ENCODE measurements around the gene LRFN3. TPM values are rescaled to one million over a fixed set of nuclear protein-coding genes. Genes with fewer than 3 reads are reported as not detected.

LRFN3 gene
- total and polyA plus RNA-seq, 2 of the 13 experiments (the other 11 are each of a cell fraction or from before 2014, with no cell fraction given) = 0.74 to 1.6 TPM

DNA sequence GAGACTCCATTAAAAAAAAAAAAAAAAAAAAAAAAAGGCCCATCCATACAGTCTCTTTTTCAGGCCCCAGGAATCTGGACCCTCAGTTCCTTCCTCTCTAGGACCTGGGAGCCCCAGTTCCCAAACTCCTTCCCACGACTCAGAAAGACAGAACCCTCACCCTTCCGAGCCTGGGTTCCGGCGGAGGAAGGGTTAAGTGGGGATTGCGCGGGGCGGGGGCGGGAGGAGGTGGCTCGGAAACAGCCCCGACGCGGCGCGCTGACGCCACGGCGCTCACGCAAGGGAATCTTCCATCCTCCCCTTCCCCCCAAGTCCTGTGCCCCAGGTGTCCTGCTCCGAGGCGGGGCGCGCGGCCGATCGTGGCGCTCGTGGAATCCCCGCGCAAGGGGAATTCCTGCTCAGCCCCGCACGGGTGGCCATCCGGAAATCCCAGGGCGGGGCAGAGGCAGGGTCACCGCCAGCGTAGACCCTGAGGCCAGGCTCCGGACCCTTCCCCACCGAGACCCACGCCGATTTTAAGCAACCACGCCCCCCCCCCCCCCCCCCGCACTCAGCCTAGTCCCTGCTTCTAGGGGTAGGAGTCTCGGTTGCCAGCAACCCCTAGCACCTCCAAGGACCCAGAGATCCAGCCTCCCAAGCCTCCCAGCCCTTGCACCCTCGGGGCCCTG lies 36.5 kb upstream of the LRFN3 start (continued):
- TF ChIP-seq, protein P1, sequence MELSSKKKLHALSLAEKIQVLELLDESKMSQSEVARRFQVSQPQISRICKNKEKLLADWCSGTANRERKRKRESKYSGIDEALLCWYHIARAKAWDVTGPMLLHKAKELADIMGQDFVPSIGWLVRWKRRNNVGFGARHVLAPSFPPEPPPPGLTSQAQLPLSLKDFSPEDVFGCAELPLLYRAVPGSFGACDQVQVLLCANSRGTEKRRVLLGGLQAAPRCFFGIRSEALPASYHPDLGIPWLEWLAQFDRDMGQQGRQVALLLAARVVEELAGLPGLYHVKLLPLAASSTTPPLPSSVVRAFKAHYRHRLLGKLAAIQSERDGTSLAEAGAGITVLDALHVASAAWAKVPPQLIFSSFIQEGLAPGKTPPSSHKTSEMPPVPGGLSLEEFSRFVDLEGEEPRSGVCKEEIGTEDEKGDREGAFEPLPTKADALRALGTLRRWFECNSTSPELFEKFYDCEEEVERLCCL (CRISPR knock-in tag; IDR thresholded peaks at IDR 0.05; ENCODE audit: borderline replicate concordance) = no peak
- TF ChIP-seq SIN3B (IDR thresholded peaks at IDR 0.05; ENCODE audit: low read length) (no peak), RXRA (CRISPR knock-in tag; IDR thresholded peaks at IDR 0.05) (peak; percentile 14; the same call in 1 of the 2 replicates), GLI4 (CRISPR knock-in tag; IDR thresholded peaks at IDR 0.05; ENCODE audit: borderline replicate concordance) (no peak), ZNF17 (CRISPR knock-in tag; IDR thresholded peaks at IDR 0.05) (no peak), ZNF468 (CRISPR knock-in tag; IDR thresholded peaks at IDR 0.05) (no peak), CHCHD3 (CRISPR knock-in tag; IDR thresholded peaks at IDR 0.05) (no peak), ZBTB8A (CRISPR knock-in tag; IDR thresholded peaks at IDR 0.05; ENCODE audit: borderline replicate concordance, low read depth) (no peak), PITX1 (CRISPR knock-in tag; IDR thresholded peaks at IDR 0.05) (0 out of 2 replicates have a peak, but pooled peaks have one; percentile 15), NFE2 (CRISPR knock-in tag; IDR thresholded peaks at IDR 0.05) (no peak), RBFOX2 (IDR thresholded peaks at IDR 0.05; ENCODE audit: low read depth, low read length) (peak; percentile 71)
- TF ChIP-seq, protein P2, sequence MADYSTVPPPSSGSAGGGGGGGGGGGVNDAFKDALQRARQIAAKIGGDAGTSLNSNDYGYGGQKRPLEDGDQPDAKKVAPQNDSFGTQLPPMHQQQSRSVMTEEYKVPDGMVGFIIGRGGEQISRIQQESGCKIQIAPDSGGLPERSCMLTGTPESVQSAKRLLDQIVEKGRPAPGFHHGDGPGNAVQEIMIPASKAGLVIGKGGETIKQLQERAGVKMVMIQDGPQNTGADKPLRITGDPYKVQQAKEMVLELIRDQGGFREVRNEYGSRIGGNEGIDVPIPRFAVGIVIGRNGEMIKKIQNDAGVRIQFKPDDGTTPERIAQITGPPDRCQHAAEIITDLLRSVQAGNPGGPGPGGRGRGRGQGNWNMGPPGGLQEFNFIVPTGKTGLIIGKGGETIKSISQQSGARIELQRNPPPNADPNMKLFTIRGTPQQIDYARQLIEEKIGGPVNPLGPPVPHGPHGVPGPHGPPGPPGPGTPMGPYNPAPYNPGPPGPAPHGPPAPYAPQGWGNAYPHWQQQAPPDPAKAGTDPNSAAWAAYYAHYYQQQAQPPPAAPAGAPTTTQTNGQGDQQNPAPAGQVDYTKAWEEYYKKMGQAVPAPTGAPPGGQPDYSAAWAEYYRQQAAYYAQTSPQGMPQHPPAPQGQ (CRISPR knock-in tag; IDR thresholded peaks at IDR 0.05; ENCODE audit: borderline replicate concordance) = no peak
- TF ChIP-seq, protein P3, sequence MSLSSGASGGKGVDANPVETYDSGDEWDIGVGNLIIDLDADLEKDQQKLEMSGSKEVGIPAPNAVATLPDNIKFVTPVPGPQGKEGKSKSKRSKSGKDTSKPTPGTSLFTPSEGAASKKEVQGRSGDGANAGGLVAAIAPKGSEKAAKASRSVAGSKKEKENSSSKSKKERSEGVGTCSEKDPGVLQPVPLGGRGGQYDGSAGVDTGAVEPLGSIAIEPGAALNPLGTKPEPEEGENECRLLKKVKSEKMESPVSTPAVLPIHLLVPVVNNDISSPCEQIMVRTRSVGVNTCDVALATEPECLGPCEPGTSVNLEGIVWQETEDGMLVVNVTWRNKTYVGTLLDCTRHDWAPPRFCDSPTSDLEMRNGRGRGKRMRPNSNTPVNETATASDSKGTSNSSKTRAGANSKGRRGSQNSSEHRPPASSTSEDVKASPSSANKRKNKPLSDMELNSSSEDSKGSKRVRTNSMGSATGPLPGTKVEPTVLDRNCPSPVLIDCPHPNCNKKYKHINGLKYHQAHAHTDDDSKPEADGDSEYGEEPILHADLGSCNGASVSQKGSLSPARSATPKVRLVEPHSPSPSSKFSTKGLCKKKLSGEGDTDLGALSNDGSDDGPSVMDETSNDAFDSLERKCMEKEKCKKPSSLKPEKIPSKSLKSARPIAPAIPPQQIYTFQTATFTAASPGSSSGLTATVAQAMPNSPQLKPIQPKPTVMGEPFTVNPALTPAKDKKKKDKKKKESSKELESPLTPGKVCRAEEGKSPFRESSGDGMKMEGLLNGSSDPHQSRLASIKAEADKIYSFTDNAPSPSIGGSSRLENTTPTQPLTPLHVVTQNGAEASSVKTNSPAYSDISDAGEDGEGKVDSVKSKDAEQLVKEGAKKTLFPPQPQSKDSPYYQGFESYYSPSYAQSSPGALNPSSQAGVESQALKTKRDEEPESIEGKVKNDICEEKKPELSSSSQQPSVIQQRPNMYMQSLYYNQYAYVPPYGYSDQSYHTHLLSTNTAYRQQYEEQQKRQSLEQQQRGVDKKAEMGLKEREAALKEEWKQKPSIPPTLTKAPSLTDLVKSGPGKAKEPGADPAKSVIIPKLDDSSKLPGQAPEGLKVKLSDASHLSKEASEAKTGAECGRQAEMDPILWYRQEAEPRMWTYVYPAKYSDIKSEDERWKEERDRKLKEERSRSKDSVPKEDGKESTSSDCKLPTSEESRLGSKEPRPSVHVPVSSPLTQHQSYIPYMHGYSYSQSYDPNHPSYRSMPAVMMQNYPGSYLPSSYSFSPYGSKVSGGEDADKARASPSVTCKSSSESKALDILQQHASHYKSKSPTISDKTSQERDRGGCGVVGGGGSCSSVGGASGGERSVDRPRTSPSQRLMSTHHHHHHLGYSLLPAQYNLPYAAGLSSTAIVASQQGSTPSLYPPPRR (CRISPR knock-in tag; IDR thresholded peaks at IDR 0.05; ENCODE audit: borderline replicate concordance) = no peak
- TF ChIP-seq, protein P4, sequence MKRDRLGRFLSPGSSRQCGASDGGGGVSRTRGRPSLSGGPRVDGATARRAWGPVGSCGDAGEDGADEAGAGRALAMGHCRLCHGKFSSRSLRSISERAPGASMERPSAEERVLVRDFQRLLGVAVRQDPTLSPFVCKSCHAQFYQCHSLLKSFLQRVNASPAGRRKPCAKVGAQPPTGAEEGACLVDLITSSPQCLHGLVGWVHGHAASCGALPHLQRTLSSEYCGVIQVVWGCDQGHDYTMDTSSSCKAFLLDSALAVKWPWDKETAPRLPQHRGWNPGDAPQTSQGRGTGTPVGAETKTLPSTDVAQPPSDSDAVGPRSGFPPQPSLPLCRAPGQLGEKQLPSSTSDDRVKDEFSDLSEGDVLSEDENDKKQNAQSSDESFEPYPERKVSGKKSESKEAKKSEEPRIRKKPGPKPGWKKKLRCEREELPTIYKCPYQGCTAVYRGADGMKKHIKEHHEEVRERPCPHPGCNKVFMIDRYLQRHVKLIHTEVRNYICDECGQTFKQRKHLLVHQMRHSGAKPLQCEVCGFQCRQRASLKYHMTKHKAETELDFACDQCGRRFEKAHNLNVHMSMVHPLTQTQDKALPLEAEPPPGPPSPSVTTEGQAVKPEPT (CRISPR knock-in tag; IDR thresholded peaks at IDR 0.05; ENCODE audit: low read depth) = no peak
- TF ChIP-seq, protein P5, sequence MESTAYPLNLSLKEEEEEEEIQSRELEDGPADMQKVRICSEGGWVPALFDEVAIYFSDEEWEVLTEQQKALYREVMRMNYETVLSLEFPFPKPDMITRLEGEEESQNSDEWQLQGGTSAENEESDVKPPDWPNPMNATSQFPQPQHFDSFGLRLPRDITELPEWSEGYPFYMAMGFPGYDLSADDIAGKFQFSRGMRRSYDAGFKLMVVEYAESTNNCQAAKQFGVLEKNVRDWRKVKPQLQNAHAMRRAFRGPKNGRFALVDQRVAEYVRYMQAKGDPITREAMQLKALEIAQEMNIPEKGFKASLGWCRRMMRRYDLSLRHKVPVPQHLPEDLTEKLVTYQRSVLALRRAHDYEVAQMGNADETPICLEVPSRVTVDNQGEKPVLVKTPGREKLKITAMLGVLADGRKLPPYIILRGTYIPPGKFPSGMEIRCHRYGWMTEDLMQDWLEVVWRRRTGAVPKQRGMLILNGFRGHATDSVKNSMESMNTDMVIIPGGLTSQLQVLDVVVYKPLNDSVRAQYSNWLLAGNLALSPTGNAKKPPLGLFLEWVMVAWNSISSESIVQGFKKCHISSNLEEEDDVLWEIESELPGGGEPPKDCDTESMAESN (CRISPR knock-in tag; conservative IDR thresholded peaks at IDR 0.05) = no peak
- TF ChIP-seq, protein P6, sequence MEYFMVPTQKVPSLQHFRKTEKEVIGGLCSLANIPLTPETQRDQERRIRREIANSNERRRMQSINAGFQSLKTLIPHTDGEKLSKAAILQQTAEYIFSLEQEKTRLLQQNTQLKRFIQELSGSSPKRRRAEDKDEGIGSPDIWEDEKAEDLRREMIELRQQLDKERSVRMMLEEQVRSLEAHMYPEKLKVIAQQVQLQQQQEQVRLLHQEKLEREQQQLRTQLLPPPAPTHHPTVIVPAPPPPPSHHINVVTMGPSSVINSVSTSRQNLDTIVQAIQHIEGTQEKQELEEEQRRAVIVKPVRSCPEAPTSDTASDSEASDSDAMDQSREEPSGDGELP (IDR thresholded peaks at IDR 0.05; ENCODE audit: borderline replicate concordance, low read depth) = no peak

Measured in HepG2 (cell line).